Measurements from ENCODE around the gene WDFY4. TPM values are rescaled to one million over a fixed set of nuclear protein-coding genes. Genes with fewer than 3 reads are reported as not detected.

Gene WDFY4
- total RNA-seq, 1 donor: not detected

GRCh38 chr10:49008091-49008490 is 323.4 kb downstream of the WDFY4 start:
- no peak overlapping the region for H3K4me3 ChIP-seq (ENCODE audit: low read depth, low read length)
- no peak for TF ChIP-seq CTCF (IDR thresholded peaks at IDR 0.05; ENCODE audit: insufficient read depth, low read length)
- no peak for DNase-seq (ENCODE audit: low read depth)

- no peak for DNase-seq (ENCODE audit: low read depth)
- TF ChIP-seq CTCF (IDR thresholded peaks at IDR 0.05; ENCODE audit: insufficient read depth, low read length): no peak
- no peak overlapping the region for H3K4me3 ChIP-seq (ENCODE audit: low read depth, low read length)
Observed at GRCh38 chr10:49008505-49009198, 324.0 kb downstream of the WDFY4 start.

DNA sequence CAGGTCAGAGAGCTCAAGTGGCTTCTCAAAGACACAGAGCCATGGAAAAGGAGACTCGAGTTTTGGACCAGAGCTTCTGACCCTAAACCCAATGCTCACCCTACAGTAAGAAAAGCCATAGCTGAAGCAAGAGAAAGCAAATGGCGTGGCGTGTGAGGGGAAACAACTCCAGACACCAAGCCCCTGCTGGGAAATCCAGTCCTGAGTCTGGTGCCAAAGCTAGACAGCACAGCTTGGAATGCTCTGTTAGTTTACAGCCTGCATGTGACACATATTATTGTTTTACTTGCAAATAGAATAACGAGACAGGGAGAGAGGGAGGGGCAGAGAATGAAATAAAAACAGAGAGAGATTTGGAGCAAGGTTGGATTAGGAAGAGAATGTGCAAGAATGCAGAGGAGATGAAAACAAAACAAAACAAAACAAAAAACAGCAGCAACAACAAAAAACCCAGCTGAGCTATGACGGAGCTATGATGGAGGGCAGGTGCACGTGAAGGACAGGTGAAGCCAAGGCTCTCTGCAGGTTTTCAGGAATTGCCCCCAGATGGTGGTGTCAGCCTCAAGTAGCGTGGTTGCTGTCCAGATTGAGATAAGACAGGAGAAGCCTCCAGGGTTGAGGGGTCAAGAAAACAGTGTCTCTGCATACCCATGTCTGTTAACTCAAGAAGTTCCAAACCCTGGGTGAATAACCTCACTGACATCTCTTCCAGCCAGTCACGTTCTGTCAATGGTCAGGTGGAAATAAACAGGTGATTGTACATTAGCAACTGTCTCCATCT is 324.7 kb downstream of the WDFY4 start:
- no peak for TF ChIP-seq CTCF (IDR thresholded peaks at IDR 0.05; ENCODE audit: insufficient read depth, low read length)

DNA sequence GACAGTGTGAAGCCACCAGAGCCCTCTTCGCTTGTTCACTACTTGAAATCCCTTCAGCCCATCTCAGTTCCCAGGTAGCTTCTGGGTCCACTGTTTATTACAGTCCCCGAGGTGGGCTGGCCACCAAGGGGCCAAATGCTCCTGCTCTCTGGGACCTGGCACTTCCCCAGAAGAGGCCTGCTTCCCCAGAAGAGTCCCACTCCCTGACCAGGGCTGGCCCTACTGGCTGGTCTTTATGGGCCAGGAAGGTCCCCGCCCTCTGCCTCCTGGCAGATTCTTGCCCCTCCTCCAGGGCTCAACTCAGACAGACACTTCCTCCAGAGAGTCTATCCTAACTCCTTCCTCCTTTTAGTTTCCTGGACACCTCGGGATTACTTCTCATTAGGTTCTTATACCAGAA is 325.6 kb downstream of the WDFY4 start:
- H3K4me3 ChIP-seq (ENCODE audit: low read depth, low read length): no peak overlapping the region
- TF ChIP-seq CTCF (IDR thresholded peaks at IDR 0.05; ENCODE audit: insufficient read depth, low read length): no peak
- DNase-seq (ENCODE audit: low read depth): no peak

More for the DNA sequence above, 324.7 kb downstream of the WDFY4 start:
- no peak for DNase-seq (ENCODE audit: low read depth)
- H3K4me3 ChIP-seq (ENCODE audit: low read depth, low read length): no peak overlapping the region

- DNase-seq (ENCODE audit: low read depth): no peak
- TF ChIP-seq CTCF (IDR thresholded peaks at IDR 0.05; ENCODE audit: insufficient read depth, low read length): no peak
Observed at GRCh38 chr10:49010865-49011264, 326.2 kb downstream of the WDFY4 start.

DNA sequence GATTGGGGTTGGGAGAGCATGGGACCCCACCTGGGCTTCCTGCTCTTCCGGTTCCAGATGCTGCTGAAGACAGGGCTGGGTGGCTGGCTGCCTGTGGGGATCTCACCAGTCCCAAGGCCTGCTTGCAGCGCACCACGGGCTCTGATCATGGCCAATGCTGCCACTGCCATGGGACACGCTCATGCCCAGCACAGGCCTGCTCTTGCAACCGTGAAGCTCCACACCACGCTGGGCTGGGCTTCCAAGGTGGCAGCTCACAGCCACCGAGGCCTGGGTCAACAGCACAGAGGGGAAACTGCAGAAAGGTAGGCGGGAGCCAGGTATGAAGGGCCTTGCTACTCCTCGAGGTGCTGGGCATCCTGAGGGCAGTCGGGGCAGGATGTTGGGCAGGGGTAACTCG is 327.1 kb downstream of the WDFY4 start:
- H3K4me3 ChIP-seq (ENCODE audit: low read depth, low read length): no peak overlapping the region
- no peak for TF ChIP-seq CTCF (IDR thresholded peaks at IDR 0.05; ENCODE audit: insufficient read depth, low read length)
- DNase-seq (ENCODE audit: low read depth): no peak

More at GRCh38 chr10:49010865-49011264, 326.2 kb downstream of the WDFY4 start:
- H3K4me3 ChIP-seq (ENCODE audit: low read depth, low read length): no peak overlapping the region

All from fibroblast of the aortic adventitia (primary cell).